OCI-LY3 (cell line): ENCODE measurements around the gene ZNF618.

Experiments used
- H2AFZ ChIP-seq: fragments of 200-600, 300-600 bp; shearing (Covaris generic); 2 replicates; pipeline ENCODE4 v1.6.0; 2014; ENCODE audit warnings: antibody characterized with exemption, low read depth, low read length
- H3K27ac ChIP-seq: fragments of 200-600, 300-600 bp; sonication (generic); 2 replicates; pipeline ENCODE4 v1.5.1; 2014; ENCODE audit warnings: mild to moderate bottlenecking, low read length, moderate library complexity, mixed read lengths
- H3K27me3 ChIP-seq: fragments of 200-600, 300-600 bp; sonication (generic); 2 replicates; pipeline ENCODE4 v1.6.1; 2014; ENCODE audit warnings: low read depth, low read length, mixed read lengths
- H3K36me3 ChIP-seq: fragments of 200-600, 300-600 bp; sonication (generic); replicated peaks from 2 replicates; pipeline ENCODE3; 2014; ENCODE audit warnings: low read depth, low read length, mixed read lengths
- H3K4me1 ChIP-seq: fragments of 300-600, 200-600 bp; sonication (generic); 2 replicates; pipeline ENCODE4 v1.6.1; 2014; ENCODE audit warnings: low read length, mixed read lengths
- H3K4me2 ChIP-seq: fragments of 200-600, 300-600 bp; sonication (generic); 2 replicates; pipeline ENCODE4 v1.6.1; 2014; ENCODE audit warnings: low read length, mixed read lengths
- H3K4me3 ChIP-seq: fragments of 300-600, 200-600 bp; sonication (generic); 2 replicates; pipeline ENCODE4 v1.5.1; 2014; ENCODE audit warnings: antibody characterized with exemption, mild to moderate bottlenecking, low read length, moderate library complexity
- H3K79me2 ChIP-seq: fragments of 300-600, 200-600 bp; shearing (Covaris generic); 2 replicates; pipeline ENCODE4 v1.6.1; 2014; ENCODE audit warnings: mild to moderate bottlenecking, low read length, mixed read lengths
- H3K9ac ChIP-seq: fragments of 300-600, 200-600 bp; shearing (Covaris generic); 2 replicates; pipeline ENCODE4 v1.6.0; 2014; ENCODE audit warnings: mild to moderate bottlenecking, low read length, moderate library complexity
- H3K9me3 ChIP-seq: fragments of 200-600, 300-600 bp; shearing (Covaris generic); 2 replicates; pipeline ENCODE4 v1.6.1; 2014; ENCODE audit warnings: low read length, mixed read lengths; ENCODE audit not compliant: insufficient read depth
- H4K20me1 ChIP-seq: fragments of 200-600, 300-600 bp; sonication (generic); 2 replicates; pipeline ENCODE4 v1.6.1; 2016; ENCODE audit warnings: low read length, mixed read lengths; ENCODE audit not compliant: insufficient read depth
- EZH2phosphoT487 ChIP-seq: fragments of 200-600 bp; shearing (Covaris generic); IDR thresholded peaks from 2 replicates; pipeline ENCODE4 v1.6.1; 2018; ENCODE audit warnings: antibody characterized with exemption, mixed run types, low read depth
- TF ChIP-seq, protein P1 (sequence below): fragments of 200-600, 300-600 bp; sonication (generic); IDR thresholded peaks from 2 replicates; pipeline ENCODE4 v1.5.1; 2014; ENCODE audit warnings: antibody characterized with exemption, low read length, low read depth

The ZNF618 gene

DNA sequence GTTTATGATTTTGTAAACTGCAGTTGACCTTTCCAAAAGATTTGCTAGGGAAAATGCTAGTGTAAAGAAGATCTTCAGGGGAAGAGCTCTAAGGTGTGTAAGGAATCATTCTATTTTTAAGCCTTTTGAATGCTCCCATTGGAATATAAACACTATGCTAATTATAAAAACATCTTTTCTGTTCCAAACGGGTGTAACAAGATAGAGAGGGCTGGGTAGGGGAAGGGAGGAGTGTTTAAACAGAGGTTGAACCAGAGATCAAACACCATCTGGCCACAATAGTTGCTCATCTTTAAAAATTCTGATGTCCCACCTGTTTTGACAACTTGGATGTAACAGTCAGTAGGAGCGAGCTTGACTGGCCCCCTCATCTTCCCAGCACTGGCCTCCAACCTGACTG is 38.4 kb downstream of the ZNF618 start:
- H3K4me3 ChIP-seq = no peak overlapping the region
- no peaks in the 10 kb centered on the region for H3K9me3 ChIP-seq
- no peak overlapping the region for H2AFZ ChIP-seq
- no peaks in the 10 kb centered on the region for H3K4me1 ChIP-seq
- H3K9ac ChIP-seq = no peak overlapping the region
- TF ChIP-seq EZH2phosphoT487 = no peak
- TF ChIP-seq, protein P1, sequence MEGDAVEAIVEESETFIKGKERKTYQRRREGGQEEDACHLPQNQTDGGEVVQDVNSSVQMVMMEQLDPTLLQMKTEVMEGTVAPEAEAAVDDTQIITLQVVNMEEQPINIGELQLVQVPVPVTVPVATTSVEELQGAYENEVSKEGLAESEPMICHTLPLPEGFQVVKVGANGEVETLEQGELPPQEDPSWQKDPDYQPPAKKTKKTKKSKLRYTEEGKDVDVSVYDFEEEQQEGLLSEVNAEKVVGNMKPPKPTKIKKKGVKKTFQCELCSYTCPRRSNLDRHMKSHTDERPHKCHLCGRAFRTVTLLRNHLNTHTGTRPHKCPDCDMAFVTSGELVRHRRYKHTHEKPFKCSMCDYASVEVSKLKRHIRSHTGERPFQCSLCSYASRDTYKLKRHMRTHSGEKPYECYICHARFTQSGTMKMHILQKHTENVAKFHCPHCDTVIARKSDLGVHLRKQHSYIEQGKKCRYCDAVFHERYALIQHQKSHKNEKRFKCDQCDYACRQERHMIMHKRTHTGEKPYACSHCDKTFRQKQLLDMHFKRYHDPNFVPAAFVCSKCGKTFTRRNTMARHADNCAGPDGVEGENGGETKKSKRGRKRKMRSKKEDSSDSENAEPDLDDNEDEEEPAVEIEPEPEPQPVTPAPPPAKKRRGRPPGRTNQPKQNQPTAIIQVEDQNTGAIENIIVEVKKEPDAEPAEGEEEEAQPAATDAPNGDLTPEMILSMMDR = no peak
- peaks cover 12% of the 10 kb centered on the region; the same call in 1 of the 2 replicates for H3K27me3 ChIP-seq
- H4K20me1 ChIP-seq = no peaks in the 10 kb centered on the region
- no peak overlapping the region for H3K27ac ChIP-seq
- no peaks in the 10 kb centered on the region for H3K36me3 ChIP-seq
- no peaks in the 10 kb centered on the region for H3K79me2 ChIP-seq
- H3K4me2 ChIP-seq = no peak overlapping the region

DNA sequence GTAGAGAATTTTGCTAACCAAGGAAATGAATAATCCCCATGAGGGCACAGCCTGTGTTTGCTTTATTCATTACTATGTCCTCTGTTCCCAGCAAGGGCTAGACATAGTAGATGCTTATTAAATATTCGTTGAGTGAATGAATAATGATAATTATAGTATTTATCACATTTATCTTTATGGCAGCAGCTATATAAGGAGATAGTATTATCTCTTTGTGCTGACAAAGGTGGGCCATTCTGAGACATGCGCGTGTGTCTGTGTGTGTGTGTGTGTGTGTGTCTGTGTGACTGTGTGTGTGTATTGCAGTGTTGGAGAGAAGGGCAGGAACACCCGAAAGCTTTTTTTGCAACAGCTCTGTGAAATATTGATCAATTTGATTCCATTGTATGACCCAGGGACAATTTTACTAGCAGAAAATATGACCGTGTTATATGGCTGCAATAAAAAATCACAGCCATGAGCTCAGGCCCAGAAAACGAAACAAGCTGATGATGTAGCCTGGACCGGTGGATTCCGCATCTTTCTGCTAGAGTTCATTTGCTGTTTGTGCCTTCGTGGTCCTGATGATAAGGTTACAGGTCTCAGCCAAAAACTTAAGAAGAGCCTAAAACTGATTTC is 39.8 kb downstream of the ZNF618 start:
- H2AFZ ChIP-seq = no peak overlapping the region
- no peaks in the 10 kb centered on the region for H3K9me3 ChIP-seq
- H3K9ac ChIP-seq = no peak overlapping the region
- no peak overlapping the region for H3K4me2 ChIP-seq
- no peak overlapping the region for H3K4me3 ChIP-seq
- H3K27me3 ChIP-seq = peaks cover 12% of the 10 kb centered on the region; the same call in 1 of the 2 replicates
- no peak overlapping the region for H3K27ac ChIP-seq
- H3K4me1 ChIP-seq = no peaks in the 10 kb centered on the region
- H3K79me2 ChIP-seq = no peaks in the 10 kb centered on the region
- no peaks in the 10 kb centered on the region for H3K36me3 ChIP-seq
- TF ChIP-seq, protein P1 = no peak
- TF ChIP-seq EZH2phosphoT487 = no peak
- H4K20me1 ChIP-seq = no peaks in the 10 kb centered on the region

DNA sequence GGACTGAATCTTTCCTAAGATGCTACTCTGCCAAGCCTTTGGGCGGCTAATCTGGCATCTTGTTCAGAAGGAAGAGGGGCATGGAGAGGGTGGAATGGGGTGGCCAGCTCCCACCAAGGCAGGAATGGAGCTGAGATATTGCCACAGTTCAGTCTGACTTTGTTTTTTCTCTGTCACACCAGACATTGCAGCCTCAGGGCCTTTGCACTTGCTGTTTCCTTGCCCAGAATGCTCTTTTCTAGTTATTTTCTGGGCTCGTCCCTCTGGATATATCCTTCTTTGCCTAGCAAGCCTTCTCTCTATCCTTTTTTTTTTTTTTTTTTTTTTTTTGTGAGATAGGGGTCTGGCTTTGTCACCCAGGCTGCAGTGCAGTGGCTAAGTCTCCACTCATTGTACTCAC is 40.8 kb downstream of the ZNF618 start:
- Histone ChIP-seq H3K4me1 (no peaks in the 10 kb centered on the region; the same call in 1 of the 2 replicates), H2AFZ (no peak overlapping the region), H3K36me3 (no peaks in the 10 kb centered on the region), H4K20me1 (no peaks in the 10 kb centered on the region), H3K9me3 (no peaks in the 10 kb centered on the region), H3K4me3 (no peak overlapping the region), H3K79me2 (no peaks in the 10 kb centered on the region), H3K27me3 (peaks cover 12% of the 10 kb centered on the region; the same call in 1 of the 2 replicates), H3K27ac (no peak overlapping the region), H3K4me2 (no peak overlapping the region), H3K9ac (no peak overlapping the region)
- TF ChIP-seq, protein P1 = no peak
- no peak for TF ChIP-seq EZH2phosphoT487

DNA sequence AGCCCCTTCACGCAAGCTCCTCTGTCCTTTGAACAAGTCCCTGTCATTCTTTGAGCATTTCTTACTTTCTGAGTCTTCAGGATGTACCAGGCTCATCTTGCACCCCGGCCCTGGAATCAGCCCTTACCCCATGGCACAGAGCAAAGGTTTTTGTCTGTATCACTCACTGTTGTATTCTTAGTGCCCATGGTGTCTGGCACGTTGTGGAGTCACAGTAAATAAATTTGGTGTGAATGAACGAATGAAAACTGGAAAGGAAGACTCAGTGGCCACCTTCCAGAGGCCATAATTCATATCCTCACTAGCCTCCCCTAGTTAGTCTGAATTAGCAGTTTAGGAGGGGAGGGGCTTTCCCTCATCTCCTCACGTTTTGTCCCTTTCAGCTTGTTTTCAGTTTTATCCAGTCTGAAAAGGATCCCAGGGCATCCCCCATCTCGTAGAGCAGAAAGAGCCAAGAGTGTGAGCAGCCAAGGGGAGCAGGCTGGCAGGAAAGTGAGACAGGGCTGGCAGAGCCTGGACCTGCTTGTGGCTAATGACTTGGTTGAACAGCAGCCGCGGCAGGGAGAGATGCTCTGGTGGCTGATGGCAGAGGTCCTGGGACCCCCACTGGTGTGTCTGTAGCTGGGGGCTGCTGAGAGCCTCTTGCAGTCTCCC is 42.7 kb downstream of the ZNF618 start:
- Histone ChIP-seq H3K4me3 (no peak overlapping the region), H3K36me3 (no peaks in the 10 kb centered on the region), H3K79me2 (no peaks in the 10 kb centered on the region), H3K4me1 (peaks cover 3% of the 10 kb centered on the region; the same call in 1 of the 2 replicates), H2AFZ (no peak overlapping the region), H3K27ac (no peak overlapping the region), H3K9me3 (no peaks in the 10 kb centered on the region), H3K9ac (no peak overlapping the region), H3K4me2 (no peak overlapping the region), H4K20me1 (no peaks in the 10 kb centered on the region), H3K27me3 (peaks cover 12% of the 10 kb centered on the region; the same call in 1 of the 2 replicates)
- no peak for TF ChIP-seq EZH2phosphoT487
- TF ChIP-seq, protein P1 = no peak
